ENCODE measurements around the gene PAQR7. TPM values are rescaled to one million over a fixed set of nuclear protein-coding genes. Genes with fewer than 3 reads are reported as not detected.

Gene PAQR7
- total RNA-seq, 2 donors from 2014 or later, result 2.5 to 3.4 TPM

DNA sequence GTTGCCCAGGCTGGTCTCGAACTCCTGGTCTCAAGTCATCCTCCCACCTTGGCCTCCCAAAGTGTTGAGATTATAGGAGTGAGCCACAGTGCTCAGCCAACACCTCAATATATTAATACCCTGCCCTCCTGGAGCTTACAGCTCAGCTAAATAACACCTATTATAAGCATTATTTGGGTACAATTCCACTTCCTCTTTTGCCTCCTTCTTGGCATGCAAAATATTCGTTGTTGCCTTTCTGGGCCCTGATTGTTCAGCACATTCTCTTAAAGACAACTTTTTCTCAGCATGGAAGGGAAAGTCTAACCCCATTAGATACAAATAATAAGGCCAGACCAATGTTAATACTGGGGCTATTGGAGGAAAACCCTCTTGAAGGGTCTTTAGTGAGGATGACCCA is 2.8 kb downstream of the PAQR7 start:
- DNase-seq, result no peak
- intact Hi-C loops (cut with DNase I), result no loop called here
- Histone ChIP-seq H3K36me3 (no peaks in the 10 kb centered on the region), H3K27me3 (no peaks in the 10 kb centered on the region), H3K27ac (no peak overlapping the region), H3K9me3 (no peaks in the 10 kb centered on the region), H3K9ac (ENCODE audit: low read depth in 2 of 2, low read length in 2 of 2) (no peak overlapping the region), H3K4me1 (peaks cover 9% of the 10 kb centered on the region), H3K4me3 (no peak overlapping the region)
- TF ChIP-seq, protein P1, sequence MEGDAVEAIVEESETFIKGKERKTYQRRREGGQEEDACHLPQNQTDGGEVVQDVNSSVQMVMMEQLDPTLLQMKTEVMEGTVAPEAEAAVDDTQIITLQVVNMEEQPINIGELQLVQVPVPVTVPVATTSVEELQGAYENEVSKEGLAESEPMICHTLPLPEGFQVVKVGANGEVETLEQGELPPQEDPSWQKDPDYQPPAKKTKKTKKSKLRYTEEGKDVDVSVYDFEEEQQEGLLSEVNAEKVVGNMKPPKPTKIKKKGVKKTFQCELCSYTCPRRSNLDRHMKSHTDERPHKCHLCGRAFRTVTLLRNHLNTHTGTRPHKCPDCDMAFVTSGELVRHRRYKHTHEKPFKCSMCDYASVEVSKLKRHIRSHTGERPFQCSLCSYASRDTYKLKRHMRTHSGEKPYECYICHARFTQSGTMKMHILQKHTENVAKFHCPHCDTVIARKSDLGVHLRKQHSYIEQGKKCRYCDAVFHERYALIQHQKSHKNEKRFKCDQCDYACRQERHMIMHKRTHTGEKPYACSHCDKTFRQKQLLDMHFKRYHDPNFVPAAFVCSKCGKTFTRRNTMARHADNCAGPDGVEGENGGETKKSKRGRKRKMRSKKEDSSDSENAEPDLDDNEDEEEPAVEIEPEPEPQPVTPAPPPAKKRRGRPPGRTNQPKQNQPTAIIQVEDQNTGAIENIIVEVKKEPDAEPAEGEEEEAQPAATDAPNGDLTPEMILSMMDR (IDR thresholded peaks at IDR 0.05), result no peak

DNA sequence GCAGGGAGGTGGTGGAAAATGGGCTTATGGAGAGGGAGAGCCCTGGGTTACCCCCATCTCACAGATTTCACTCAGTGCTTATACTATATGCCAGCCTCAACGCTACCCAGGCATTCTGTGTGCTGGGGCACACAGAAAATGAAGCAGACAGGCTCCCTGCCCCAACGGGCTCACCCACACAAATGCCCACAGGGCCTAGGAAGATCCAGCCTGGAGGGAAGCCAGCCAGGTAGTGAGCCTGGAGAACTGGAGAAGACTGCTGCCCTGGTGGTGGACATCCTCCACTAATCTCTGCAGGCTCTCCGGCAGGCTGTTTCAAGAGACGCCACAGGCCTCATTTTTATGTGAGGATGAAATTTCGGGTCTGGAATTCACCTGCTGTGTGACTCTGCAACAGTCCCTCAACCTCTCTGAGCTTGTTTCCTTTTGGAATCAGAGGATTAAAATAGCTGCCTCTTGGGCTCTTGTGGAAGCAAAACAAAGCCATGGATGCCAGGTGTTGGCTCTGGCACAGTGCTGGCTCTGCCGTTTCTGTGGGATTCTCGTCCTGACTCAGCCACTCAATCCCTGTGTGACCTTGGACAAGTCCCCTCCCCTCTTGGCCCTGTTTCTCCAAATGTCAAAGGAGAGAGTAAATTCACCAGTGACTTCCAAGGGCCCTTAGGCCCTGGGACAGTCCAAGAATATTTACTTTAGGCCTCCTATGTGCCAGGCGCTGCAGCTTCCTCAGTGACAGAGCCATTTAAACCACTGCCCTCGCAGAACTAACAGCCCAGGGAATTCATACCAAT is 3.6 kb downstream of the PAQR7 start:
- H3K4me3 ChIP-seq, result no peak overlapping the region
- no peaks in the 10 kb centered on the region for H3K9me3 ChIP-seq
- peaks cover 9% of the 10 kb centered on the region for H3K4me1 ChIP-seq
- H3K36me3 ChIP-seq, result no peaks in the 10 kb centered on the region
- no peak for DNase-seq
- intact Hi-C loops (cut with DNase I), result no loop called here
- TF ChIP-seq, protein P1 (IDR thresholded peaks at IDR 0.05), result no peak
- no peak overlapping the region for H3K9ac ChIP-seq (ENCODE audit: low read depth in 2 of 2, low read length in 2 of 2)
- H3K27ac ChIP-seq, result no peak overlapping the region
- H3K27me3 ChIP-seq, result no peaks in the 10 kb centered on the region

DNA sequence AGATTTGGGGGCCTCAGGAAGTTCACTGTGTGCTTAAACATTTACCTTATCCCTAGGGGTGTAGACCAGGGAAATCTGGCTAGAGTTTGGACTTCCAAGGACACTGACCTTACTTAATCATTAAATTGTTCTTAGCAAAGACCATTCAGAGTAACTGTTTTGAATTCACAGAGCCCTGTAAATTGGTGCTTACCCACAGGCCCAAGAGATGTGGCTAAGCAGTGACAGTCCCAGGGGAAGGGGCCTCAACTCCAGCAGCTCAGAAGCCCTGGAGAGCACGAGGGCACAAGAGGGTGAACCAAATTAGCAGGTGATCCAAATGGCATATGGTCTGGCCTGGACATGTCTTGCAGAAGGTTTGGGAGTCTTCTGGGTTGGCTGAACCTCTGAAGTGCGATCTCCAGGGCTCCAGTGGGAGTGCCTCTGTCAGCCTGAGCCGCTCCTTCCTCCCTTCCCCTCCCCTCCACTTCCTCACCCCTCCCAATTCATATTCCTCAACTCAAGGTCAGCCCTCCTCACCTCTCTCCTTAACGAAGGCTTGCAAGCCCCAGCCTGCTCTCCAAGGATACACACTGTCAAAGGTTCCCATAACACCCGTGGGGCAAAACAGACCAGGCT is 4.3 kb downstream of the PAQR7 start:
- Histone ChIP-seq H3K27me3 (no peaks in the 10 kb centered on the region), H3K9ac (ENCODE audit: low read depth in 2 of 2, low read length in 2 of 2) (no peak overlapping the region), H3K36me3 (no peaks in the 10 kb centered on the region), H3K4me1 (peaks cover 9% of the 10 kb centered on the region), H3K9me3 (no peaks in the 10 kb centered on the region), H3K4me3 (no peak overlapping the region), H3K27ac (no peak overlapping the region)
- intact Hi-C loops (cut with DNase I), result no loop called here
- TF ChIP-seq, protein P1 (IDR thresholded peaks at IDR 0.05), result no peak
- no peak for DNase-seq

DNA sequence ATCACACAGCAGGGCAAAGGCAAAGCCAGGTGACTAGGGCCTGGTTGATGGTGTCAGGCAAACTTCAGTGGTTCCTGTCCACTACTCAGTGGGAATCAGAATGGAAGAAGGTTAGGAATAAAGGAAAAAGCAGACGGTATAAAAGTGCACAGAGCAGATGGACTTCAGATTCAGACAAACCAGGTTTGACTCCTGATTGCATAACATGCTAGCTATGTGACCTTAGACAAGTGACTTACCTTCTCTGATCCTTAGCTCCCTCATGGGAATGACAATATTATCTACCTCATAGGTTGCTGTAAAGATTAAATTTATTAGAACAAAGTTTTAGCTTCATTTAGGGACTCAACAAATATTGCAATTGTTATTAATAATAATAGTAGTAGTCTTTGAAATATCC is 4.9 kb downstream of the PAQR7 start:
- Histone ChIP-seq H3K27me3 (no peaks in the 10 kb centered on the region), H3K9ac (ENCODE audit: low read depth in 2 of 2, low read length in 2 of 2) (no peak overlapping the region), H3K4me3 (no peak overlapping the region), H3K4me1 (peaks cover 9% of the 10 kb centered on the region), H3K36me3 (no peaks in the 10 kb centered on the region), H3K9me3 (no peaks in the 10 kb centered on the region), H3K27ac (no peak overlapping the region)
- DNase-seq, result no peak
- intact Hi-C loops (cut with DNase I), result no loop called here
- TF ChIP-seq, protein P1 (IDR thresholded peaks at IDR 0.05), result no peak

DNA sequence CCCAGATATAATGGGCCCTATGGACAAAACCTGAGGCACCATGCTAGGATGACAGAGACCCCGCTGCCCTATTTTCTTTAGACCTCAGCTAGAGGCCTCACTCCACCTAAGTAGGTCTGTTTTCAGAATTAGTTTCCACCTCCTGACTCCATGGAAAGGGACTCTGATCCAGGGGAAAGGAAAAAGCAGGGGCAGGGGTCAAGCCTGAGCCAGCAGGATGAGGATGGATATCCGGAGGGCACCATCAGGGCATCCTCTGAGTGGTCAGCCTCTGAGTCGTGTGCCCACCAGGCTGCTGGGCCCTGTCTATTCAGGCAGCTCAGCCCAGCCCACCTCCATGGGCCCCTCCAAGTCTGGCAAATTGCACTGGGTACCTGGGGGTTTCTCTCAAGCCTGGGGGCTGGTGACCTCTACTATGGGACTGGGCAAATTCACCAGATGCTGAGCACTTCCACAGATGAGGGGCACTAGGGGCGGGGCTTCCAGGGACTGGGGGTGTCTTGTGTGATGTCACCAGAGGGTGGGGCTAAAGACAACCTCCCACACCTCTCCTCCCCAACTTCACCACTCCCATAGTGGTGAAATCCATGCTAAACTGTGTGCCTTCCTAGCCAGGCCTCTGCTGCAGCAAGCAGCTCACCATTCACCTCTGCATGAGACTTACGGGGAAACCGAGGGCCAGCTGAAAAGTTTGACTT is 5.5 kb downstream of the PAQR7 start:
- Histone ChIP-seq H3K9me3 (no peaks in the 10 kb centered on the region), H3K36me3 (no peaks in the 10 kb centered on the region), H3K9ac (ENCODE audit: low read depth in 2 of 2, low read length in 2 of 2) (no peak overlapping the region), H3K4me3 (no peak overlapping the region), H3K27ac (no peak overlapping the region), H3K27me3 (no peaks in the 10 kb centered on the region), H3K4me1 (peaks cover 9% of the 10 kb centered on the region)
- intact Hi-C loops (cut with DNase I), result no loop called here
- TF ChIP-seq, protein P1 (IDR thresholded peaks at IDR 0.05), result no peak
- DNase-seq, result no peak

Data from colonic mucosa (tissue), 4 donors.